ENCODE data around the gene CCR6. TPM values are rescaled to one million over a fixed set of nuclear protein-coding genes. Genes with fewer than 3 reads are reported as not detected.
"Not testable (repeated sequence)": the region's sequence is repeated elsewhere in the genome, so short reads cannot be mapped to it uniquely, and the experiment has no call there.

The CCR6 gene
- total RNA-seq, 2 experiments from 2014 or later = 0.23 TPM; not detected in 1

DNA sequence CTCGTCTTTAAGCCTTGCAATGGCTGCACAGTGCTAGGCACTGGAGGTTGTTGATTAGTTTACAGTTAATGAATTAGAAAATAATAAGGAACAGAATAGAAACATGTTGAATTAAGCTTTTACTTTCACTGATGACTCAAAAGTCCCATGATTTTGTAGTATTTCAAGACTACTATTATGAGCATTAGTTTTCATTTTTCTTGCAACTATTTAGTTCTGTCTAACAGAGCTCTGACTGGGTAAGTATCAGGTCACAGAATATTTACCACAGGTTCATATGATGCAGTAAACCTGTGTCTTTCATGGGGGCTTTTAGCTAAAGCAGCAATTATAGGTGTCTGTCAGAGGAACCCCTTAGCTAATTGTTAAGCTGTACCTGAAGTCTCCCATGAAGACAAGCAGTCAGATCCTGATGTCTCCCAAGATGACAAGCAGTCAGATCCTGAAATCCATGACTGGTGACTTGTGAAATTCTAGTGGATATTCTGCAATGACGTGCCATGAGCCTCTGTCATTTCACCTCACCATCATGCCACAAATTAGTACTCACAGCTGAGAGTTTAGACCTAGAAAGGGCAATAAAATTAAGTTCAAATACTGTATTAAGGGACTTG is 43.1 kb downstream of the CCR6 start:
- POLR2A ChIA-PET = no interaction called here
- H3K4me1 Mint-ChIP-seq (ENCODE audit: low read depth) = no peaks in the 10 kb centered on the region
- CTCF ChIA-PET = interaction anchor here (1.1 kb wide), 2 partner anchors 185 to 391 kb away, joined by 3 read pairs; no protein-coding TSS in a partner anchor
- peaks cover 7% of the 10 kb centered on the region for H3K27me3 Mint-ChIP-seq
- intact Hi-C loops (cut with micrococcal nuclease) = no loop called here
- no peaks in the 10 kb centered on the region for H3K9me3 Mint-ChIP-seq
- no peaks in the 10 kb centered on the region for H3K36me3 Mint-ChIP-seq (ENCODE audit: low read depth)
- H3K27ac Mint-ChIP-seq = no peak overlapping the region
- no peak for ATAC-seq
- no peak overlapping the region for H3K4me3 Mint-ChIP-seq
- DNase-seq = no peak
- TF ChIP-seq, protein P1, sequence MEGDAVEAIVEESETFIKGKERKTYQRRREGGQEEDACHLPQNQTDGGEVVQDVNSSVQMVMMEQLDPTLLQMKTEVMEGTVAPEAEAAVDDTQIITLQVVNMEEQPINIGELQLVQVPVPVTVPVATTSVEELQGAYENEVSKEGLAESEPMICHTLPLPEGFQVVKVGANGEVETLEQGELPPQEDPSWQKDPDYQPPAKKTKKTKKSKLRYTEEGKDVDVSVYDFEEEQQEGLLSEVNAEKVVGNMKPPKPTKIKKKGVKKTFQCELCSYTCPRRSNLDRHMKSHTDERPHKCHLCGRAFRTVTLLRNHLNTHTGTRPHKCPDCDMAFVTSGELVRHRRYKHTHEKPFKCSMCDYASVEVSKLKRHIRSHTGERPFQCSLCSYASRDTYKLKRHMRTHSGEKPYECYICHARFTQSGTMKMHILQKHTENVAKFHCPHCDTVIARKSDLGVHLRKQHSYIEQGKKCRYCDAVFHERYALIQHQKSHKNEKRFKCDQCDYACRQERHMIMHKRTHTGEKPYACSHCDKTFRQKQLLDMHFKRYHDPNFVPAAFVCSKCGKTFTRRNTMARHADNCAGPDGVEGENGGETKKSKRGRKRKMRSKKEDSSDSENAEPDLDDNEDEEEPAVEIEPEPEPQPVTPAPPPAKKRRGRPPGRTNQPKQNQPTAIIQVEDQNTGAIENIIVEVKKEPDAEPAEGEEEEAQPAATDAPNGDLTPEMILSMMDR (IDR thresholded peaks at IDR 0.05) = no peak

GRCh38 chr6:167167699-167168098 is 44.8 kb downstream of the CCR6 start:
- H3K27ac Mint-ChIP-seq; H3K36me3 Mint-ChIP-seq (ENCODE audit: low read depth); H3K4me3 Mint-ChIP-seq; ATAC-seq; DNase-seq; H3K4me1 Mint-ChIP-seq (ENCODE audit: low read depth); intact Hi-C loops (cut with micrococcal nuclease); CTCF ChIA-PET; H3K9me3 Mint-ChIP-seq; POLR2A ChIA-PET: not testable (repeated sequence)
- peaks cover 11% of the 10 kb centered on the region for H3K27me3 Mint-ChIP-seq

DNA sequence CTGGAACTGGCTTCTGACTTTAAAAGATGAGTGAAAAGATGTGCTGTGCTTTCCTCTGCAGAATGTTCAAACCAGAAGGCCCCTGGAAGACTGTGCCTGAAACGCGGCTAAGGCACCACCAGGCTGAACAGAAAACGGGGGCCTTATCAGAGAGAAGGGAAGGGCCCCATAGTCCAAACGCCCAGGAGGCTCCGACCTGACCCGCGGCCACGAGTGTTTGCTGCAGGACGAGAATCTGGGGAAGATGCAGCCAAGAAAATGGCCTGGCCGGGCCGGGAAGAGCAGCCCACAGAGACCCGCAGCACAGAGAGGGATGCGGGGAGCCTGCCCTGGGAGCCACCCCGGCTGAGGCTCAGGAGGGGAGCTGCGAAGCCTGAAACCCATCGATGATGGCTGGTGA is 45.4 kb downstream of the CCR6 start:
- H3K9me3 Mint-ChIP-seq; ATAC-seq; DNase-seq; H3K27ac Mint-ChIP-seq; H3K36me3 Mint-ChIP-seq (ENCODE audit: low read depth); CTCF ChIA-PET; intact Hi-C loops (cut with micrococcal nuclease); H3K4me3 Mint-ChIP-seq; POLR2A ChIA-PET; H3K4me1 Mint-ChIP-seq (ENCODE audit: low read depth): not testable (repeated sequence)
- peaks cover 11% of the 10 kb centered on the region for H3K27me3 Mint-ChIP-seq

DNA sequence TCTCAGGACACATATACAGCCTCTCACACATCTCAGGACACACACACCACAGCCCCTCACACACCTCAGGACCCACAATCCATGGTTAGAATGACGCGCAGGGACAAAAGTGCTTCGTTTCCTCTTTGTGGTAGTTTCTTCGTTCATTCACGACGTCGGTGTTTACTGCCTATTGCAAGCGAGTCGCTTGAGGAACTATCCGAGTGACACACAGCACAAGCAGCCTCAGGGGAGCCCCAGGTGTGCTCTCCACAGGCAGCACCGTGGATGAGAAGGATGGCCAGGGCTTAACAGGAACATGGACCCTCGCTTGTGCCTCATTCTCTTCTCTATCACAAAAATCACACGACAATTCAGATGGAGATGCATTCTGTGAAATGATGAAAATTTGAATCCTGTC is 47.0 kb downstream of the CCR6 start:
- H3K9me3 Mint-ChIP-seq; POLR2A ChIA-PET; intact Hi-C loops (cut with micrococcal nuclease); ATAC-seq; H3K27ac Mint-ChIP-seq; H3K4me3 Mint-ChIP-seq; H3K36me3 Mint-ChIP-seq (ENCODE audit: low read depth); CTCF ChIA-PET; DNase-seq; H3K4me1 Mint-ChIP-seq (ENCODE audit: low read depth): not testable (repeated sequence)
- H3K27me3 Mint-ChIP-seq = peaks cover 11% of the 10 kb centered on the region

GRCh38 chr6:167171300-167171699 is 48.4 kb downstream of the CCR6 start:
- not testable (repeated sequence) for H3K36me3 Mint-ChIP-seq (ENCODE audit: low read depth)

GRCh38 chr6:167172011-167172410 is 49.1 kb downstream of the CCR6 start:
- DNase-seq; POLR2A ChIA-PET; H3K4me3 Mint-ChIP-seq; intact Hi-C loops (cut with micrococcal nuclease); H3K36me3 Mint-ChIP-seq (ENCODE audit: low read depth); H3K4me1 Mint-ChIP-seq (ENCODE audit: low read depth); H3K27ac Mint-ChIP-seq; CTCF ChIA-PET; ATAC-seq; H3K9me3 Mint-ChIP-seq: not testable (repeated sequence)
- H3K27me3 Mint-ChIP-seq = peaks cover 11% of the 10 kb centered on the region

More at GRCh38 chr6:167171300-167171699, 48.4 kb downstream of the CCR6 start:
- H3K27me3 Mint-ChIP-seq = peaks cover 11% of the 10 kb centered on the region
- H3K9me3 Mint-ChIP-seq; CTCF ChIA-PET; H3K27ac Mint-ChIP-seq; POLR2A ChIA-PET; ATAC-seq; DNase-seq; H3K4me1 Mint-ChIP-seq (ENCODE audit: low read depth); intact Hi-C loops (cut with micrococcal nuclease); H3K4me3 Mint-ChIP-seq: not testable (repeated sequence)

GRCh38 chr6:167177271-167177670 is 54.4 kb downstream of the CCR6 start:
- H3K4me1 Mint-ChIP-seq (ENCODE audit: low read depth); DNase-seq; H3K9me3 Mint-ChIP-seq; H3K36me3 Mint-ChIP-seq (ENCODE audit: low read depth); H3K27me3 Mint-ChIP-seq; H3K4me3 Mint-ChIP-seq; CTCF ChIA-PET; H3K27ac Mint-ChIP-seq; POLR2A ChIA-PET; ATAC-seq; intact Hi-C loops (cut with micrococcal nuclease): not testable (repeated sequence)

GRCh38 chr6:167178896-167179655 is 56.2 kb downstream of the CCR6 start:
- intact Hi-C loops (cut with micrococcal nuclease); CTCF ChIA-PET; H3K27ac Mint-ChIP-seq; POLR2A ChIA-PET; H3K4me1 Mint-ChIP-seq (ENCODE audit: low read depth); DNase-seq; H3K36me3 Mint-ChIP-seq (ENCODE audit: low read depth); H3K4me3 Mint-ChIP-seq; H3K27me3 Mint-ChIP-seq; H3K9me3 Mint-ChIP-seq; ATAC-seq: not testable (repeated sequence)

DNA sequence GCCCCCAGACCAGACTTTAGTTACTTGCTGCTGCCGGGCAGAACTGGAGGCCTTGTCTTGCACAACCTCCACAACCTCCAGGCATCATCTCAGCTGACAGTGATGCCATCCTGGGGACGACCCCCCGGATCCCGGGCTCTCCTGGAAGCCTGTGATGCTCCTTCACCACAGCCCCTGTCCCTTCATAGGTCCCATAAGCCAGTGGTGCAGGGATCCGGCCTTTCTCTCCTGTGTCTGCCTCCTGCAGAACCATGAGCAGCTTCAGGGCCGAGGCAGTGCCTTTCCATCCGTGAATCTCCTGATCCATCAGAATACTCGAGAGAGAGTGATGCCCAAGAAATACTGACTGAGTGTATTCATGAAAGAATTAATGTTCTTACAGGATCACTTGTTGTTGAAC is 57.2 kb downstream of the CCR6 start:
- H3K4me1 Mint-ChIP-seq (ENCODE audit: low read depth); POLR2A ChIA-PET; intact Hi-C loops (cut with micrococcal nuclease); H3K36me3 Mint-ChIP-seq (ENCODE audit: low read depth); CTCF ChIA-PET; DNase-seq; H3K4me3 Mint-ChIP-seq; ATAC-seq; H3K27me3 Mint-ChIP-seq; H3K9me3 Mint-ChIP-seq; H3K27ac Mint-ChIP-seq: not testable (repeated sequence)

- DNase-seq; CTCF ChIA-PET; H3K9me3 Mint-ChIP-seq; H3K27me3 Mint-ChIP-seq; H3K4me3 Mint-ChIP-seq; H3K36me3 Mint-ChIP-seq (ENCODE audit: low read depth); H3K27ac Mint-ChIP-seq; H3K4me1 Mint-ChIP-seq (ENCODE audit: low read depth); ATAC-seq; intact Hi-C loops (cut with micrococcal nuclease); POLR2A ChIA-PET: not testable (repeated sequence)
Measured at GRCh38 chr6:167181351-167181750, 58.5 kb downstream of the CCR6 start.
